GM19193 (cell line): ENCODE results near the gene ABCC5.

Experiments
- POLR2A ChIP-seq: IDR thresholded peaks from 4 replicates; pipeline ENCODE4 v1.6.1; 2011; ENCODE audit not compliant: insufficient read depth, insufficient read length; ENCODE audit errors: extremely low read depth

Gene ABCC5

GRCh38 chr3:183920416-183920815, 97.3 kb downstream of the ABCC5 start:
- no peak for TF ChIP-seq POLR2A

GRCh38 chr3:183918178-183918577, 99.5 kb downstream of the ABCC5 start:
- TF ChIP-seq POLR2A: no peak

GRCh38 chr3:183917776-183918175, 99.9 kb downstream of the ABCC5 start:
- TF ChIP-seq POLR2A: no peak

GRCh38 chr3:183914856-183915255, 102.8 kb downstream of the ABCC5 start:
- TF ChIP-seq POLR2A: no peak

- no peak for TF ChIP-seq POLR2A
Measured at GRCh38 chr3:183913580-183913920, 104.1 kb downstream of the ABCC5 start.

GRCh38 chr3:183912895-183913579, 104.6 kb downstream of the ABCC5 start:
- no peak for TF ChIP-seq POLR2A

- TF ChIP-seq POLR2A: no peak
Measured at GRCh38 chr3:183911763-183912506, 105.7 kb downstream of the ABCC5 start.

GRCh38 chr3:183911087-183911486, 106.6 kb downstream of the ABCC5 start:
- no peak for TF ChIP-seq POLR2A

GRCh38 chr3:183909030-183909600, 108.6 kb downstream of the ABCC5 start:
- no peak for TF ChIP-seq POLR2A

GRCh38 chr3:183907911-183908331, 109.8 kb downstream of the ABCC5 start:
- no peak for TF ChIP-seq POLR2A

GRCh38 chr3:183907176-183907575, 110.5 kb downstream of the ABCC5 start:
- TF ChIP-seq POLR2A: no peak

- TF ChIP-seq POLR2A: no peak
Measured at GRCh38 chr3:183906234-183906921, 111.3 kb downstream of the ABCC5 start.

- TF ChIP-seq POLR2A: no peak
Measured at GRCh38 chr3:183904833-183905780, 112.6 kb downstream of the ABCC5 start.

- no peak for TF ChIP-seq POLR2A
Measured at GRCh38 chr3:183898028-183898431, 119.7 kb downstream of the ABCC5 start.
